Measurements from ENCODE around the gene PLN.

Gene PLN

DNA sequence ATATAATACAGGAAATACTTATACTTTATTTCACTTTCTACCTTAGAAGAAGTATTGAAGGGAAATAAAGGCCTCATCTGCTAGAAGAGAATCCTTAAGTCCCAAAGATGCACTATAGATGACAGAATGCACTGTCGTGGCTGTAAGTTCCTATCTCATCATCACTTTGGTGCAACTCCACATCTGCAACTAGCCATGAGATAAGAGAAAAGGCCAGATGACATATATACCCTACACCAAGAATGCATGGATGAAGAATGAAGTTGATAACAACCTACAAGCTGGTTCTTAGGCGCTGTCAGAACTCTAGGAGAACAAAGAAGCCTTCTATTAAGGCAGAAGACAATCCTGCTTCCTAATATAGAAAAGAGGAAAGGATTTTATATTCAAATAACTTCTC, 11.6 kb upstream of the PLN start:
- H3K9ac ChIP-seq (ENCODE audit: low read depth, low read length), result no peak overlapping the region
- H3K4me3 ChIP-seq (ENCODE audit: low read depth, low read length), result no peak overlapping the region
- no peaks in the 10 kb centered on the region for H3K9me3 ChIP-seq (ENCODE audit: control insufficient read depth, insufficient read depth, low read length)
- H3K27me3 ChIP-seq (ENCODE audit: control insufficient read depth, insufficient read depth, low read length), result no peaks in the 10 kb centered on the region
- H3K27ac ChIP-seq (ENCODE audit: low read depth, low read length), result no peak overlapping the region
- H3K36me3 ChIP-seq (ENCODE audit: control insufficient read depth, insufficient read depth, low read length), result no peaks in the 10 kb centered on the region
- H3K4me1 ChIP-seq (ENCODE audit: control insufficient read depth, insufficient read depth, low read length), result no peaks in the 10 kb centered on the region

DNA sequence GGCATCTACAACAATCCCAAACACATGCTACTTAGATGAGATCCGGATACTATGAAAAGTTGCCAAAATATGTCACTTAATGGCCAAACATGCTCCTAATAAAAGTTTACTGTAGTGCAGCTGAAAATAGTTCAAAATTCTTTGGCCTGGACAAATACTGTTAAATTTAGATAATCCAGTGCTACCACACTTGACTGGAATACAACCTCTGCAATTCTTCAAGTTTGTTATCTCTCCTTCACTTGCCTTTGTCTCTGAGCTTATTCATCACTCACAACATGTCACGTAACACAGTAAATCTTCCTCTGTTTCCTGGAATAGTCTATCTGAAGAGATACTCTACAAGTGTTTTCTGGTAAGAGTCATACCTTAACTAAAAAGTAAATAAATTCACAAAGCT, 10.5 kb upstream of the PLN start:
- H3K27ac ChIP-seq (ENCODE audit: low read depth, low read length), result no peak overlapping the region
- H3K4me1 ChIP-seq (ENCODE audit: control insufficient read depth, insufficient read depth, low read length), result no peaks in the 10 kb centered on the region
- H3K4me3 ChIP-seq (ENCODE audit: low read depth, low read length), result no peak overlapping the region
- H3K9ac ChIP-seq (ENCODE audit: low read depth, low read length), result no peak overlapping the region
- H3K36me3 ChIP-seq (ENCODE audit: control insufficient read depth, insufficient read depth, low read length), result no peaks in the 10 kb centered on the region
- H3K9me3 ChIP-seq (ENCODE audit: control insufficient read depth, insufficient read depth, low read length), result no peaks in the 10 kb centered on the region
- no peaks in the 10 kb centered on the region for H3K27me3 ChIP-seq (ENCODE audit: control insufficient read depth, insufficient read depth, low read length)

DNA sequence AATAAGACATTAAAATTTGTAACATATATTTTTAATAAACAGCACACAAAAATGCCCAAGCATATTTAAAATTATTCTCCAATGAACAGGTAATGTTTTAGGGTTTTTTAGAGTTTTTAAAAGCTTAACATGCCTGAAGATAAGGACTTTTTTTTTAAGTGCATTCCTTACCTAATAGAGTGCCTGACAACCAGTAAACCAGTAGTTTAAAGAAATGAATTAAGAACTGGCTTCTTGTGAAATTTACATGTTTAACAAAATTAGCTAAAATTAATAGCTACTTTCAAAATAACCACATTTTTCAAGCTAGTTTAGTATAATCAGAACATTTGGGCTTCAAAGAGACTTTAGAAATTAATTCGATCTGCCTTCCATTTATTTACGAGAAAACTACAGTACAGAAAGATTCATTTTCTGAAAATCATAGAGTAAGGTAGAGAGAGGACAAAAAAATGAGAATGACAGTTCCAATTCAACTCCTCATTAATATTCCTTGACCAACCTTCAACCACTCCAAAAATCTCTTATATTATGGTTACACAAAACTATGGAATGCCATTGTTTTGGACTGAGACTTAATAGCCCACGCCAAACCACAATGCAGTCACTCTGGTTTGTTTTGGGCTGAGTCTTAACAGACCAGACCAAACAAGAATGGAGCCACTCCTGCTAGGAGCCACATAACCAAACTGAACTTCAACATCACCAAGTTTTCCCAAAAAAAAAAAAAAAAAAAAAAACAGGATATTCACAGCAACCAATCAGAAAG, 5.7 kb upstream of the PLN start:
- H3K27ac ChIP-seq (ENCODE audit: low read depth, low read length), result no peak overlapping the region
- H3K4me1 ChIP-seq (ENCODE audit: control insufficient read depth, insufficient read depth, low read length), result peaks cover 4% of the 10 kb centered on the region; the same call in 1 of the 2 replicates
- H3K27me3 ChIP-seq (ENCODE audit: control insufficient read depth, insufficient read depth, low read length), result no peaks in the 10 kb centered on the region
- no peak overlapping the region for H3K4me3 ChIP-seq (ENCODE audit: low read depth, low read length)
- H3K9me3 ChIP-seq (ENCODE audit: control insufficient read depth, insufficient read depth, low read length), result no peaks in the 10 kb centered on the region
- no peaks in the 10 kb centered on the region for H3K36me3 ChIP-seq (ENCODE audit: control insufficient read depth, insufficient read depth, low read length)
- H3K9ac ChIP-seq (ENCODE audit: low read depth, low read length), result no peak overlapping the region

DNA sequence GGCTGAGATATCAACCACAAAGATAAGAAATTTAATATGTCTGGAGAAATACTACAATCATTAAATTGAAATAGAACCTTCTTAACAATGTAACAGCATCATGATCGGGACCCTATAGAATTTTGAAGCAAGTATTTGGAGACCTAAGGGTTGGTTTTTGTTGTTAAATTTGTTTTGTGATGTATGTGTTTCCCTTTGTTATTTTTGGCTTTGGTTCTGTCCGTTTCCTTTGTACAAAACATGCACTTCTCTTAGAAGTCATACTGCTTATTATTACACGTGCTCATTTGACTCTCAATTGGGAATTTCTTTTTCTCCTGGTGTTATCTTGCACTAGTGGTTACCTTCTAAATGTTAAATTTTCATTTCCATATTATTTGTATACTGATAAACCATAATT, 4.0 kb upstream of the PLN start:
- Histone ChIP-seq H3K4me3 (ENCODE audit: low read depth, low read length) (no peak overlapping the region), H3K27me3 (ENCODE audit: control insufficient read depth, insufficient read depth, low read length) (no peaks in the 10 kb centered on the region), H3K4me1 (ENCODE audit: control insufficient read depth, insufficient read depth, low read length) (peaks cover 10% of the 10 kb centered on the region; the same call in 1 of the 2 replicates), H3K36me3 (ENCODE audit: control insufficient read depth, insufficient read depth, low read length) (no peaks in the 10 kb centered on the region), H3K27ac (ENCODE audit: low read depth, low read length) (no peak overlapping the region), H3K9me3 (ENCODE audit: control insufficient read depth, insufficient read depth, low read length) (no peaks in the 10 kb centered on the region), H3K9ac (ENCODE audit: low read depth, low read length) (no peak overlapping the region)

DNA sequence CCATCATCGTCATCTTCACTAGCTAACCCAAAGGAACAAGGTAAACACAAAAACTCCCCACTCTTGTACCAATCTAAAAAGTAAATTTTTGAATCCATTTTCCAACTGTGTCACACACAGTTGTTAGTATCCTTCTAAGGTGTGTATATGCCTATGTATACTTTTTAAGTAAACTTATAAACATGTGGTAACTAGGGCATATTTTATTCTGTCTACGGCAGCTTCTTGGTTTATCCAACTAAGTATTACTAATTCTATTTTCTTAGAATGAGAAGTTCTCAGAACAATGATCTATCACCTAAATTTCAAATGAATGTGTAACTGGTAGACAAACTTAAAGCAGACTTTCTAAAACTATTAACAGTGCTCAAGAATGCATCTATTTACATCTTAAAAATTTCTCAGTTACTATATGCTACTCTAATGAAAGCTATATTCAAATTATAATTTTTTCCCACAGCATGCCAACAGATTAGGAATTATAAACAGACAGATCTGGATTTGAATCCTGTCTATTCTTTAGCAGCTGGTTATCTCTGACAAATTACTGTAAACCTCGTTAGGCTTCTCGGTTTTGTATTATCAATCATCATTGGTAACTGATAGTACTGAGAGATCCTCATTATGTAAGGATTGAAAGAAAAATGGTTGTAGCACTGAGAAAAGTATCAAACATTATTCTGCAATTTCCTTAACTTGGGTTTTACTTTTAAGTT, 1.8 kb upstream of the PLN start:
- no peak overlapping the region for H3K9ac ChIP-seq (ENCODE audit: low read depth, low read length)
- H3K36me3 ChIP-seq (ENCODE audit: control insufficient read depth, insufficient read depth, low read length), result no peaks in the 10 kb centered on the region
- no peak overlapping the region for H3K27ac ChIP-seq (ENCODE audit: low read depth, low read length)
- peaks cover 12% of the 10 kb centered on the region; the same call in 1 of the 2 replicates for H3K4me1 ChIP-seq (ENCODE audit: control insufficient read depth, insufficient read depth, low read length)
- no peaks in the 10 kb centered on the region for H3K27me3 ChIP-seq (ENCODE audit: control insufficient read depth, insufficient read depth, low read length)
- H3K4me3 ChIP-seq (ENCODE audit: low read depth, low read length), result no peak overlapping the region
- H3K9me3 ChIP-seq (ENCODE audit: control insufficient read depth, insufficient read depth, low read length), result no peaks in the 10 kb centered on the region

DNA sequence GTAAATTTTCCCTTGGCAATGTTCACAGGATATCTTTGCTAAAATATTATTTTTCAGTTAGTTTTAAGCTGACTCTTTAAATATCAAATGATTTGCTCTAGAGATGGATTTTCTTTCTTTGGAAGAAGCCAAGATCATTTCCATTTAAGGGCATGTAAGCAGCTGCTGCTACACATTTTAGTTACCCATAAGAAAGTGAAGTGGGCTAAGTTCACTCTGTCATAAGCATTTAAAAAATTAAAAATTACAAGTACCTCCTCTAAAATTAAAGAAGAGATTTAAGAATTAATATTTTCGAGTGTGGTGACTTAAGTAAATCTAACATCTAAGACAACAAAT, 1.2 kb upstream of the PLN start:
- Histone ChIP-seq H3K4me3 (ENCODE audit: low read depth, low read length) (no peak overlapping the region), H3K9me3 (ENCODE audit: control insufficient read depth, insufficient read depth, low read length) (no peaks in the 10 kb centered on the region), H3K27ac (ENCODE audit: low read depth, low read length) (no peak overlapping the region), H3K4me1 (ENCODE audit: control insufficient read depth, insufficient read depth, low read length) (peaks cover 14% of the 10 kb centered on the region; the same call in 1 of the 2 replicates), H3K36me3 (ENCODE audit: control insufficient read depth, insufficient read depth, low read length) (no peaks in the 10 kb centered on the region), H3K9ac (ENCODE audit: low read depth, low read length) (no peak overlapping the region), H3K27me3 (ENCODE audit: control insufficient read depth, insufficient read depth, low read length) (no peaks in the 10 kb centered on the region)

DNA sequence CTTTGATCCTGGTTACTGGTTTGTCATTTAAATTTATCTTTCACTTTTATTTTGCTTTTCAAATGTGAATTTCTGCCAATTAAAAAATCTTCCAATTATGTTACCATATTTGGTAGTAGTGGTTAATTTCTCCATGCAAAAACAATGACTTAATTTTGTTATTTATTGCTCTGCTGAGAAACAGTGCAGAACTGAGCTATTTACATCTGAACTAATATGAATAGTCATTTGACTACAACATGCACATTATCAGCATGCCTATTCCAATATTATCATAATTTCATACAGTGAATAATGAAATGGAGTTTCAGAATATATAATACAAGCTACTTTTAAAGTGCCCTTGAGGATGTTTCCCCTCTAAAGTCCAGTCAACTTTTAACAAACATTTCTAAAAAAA, 517 bp downstream of the PLN start:
- Histone ChIP-seq H3K4me1 (ENCODE audit: control insufficient read depth, insufficient read depth, low read length) (peaks cover 14% of the 10 kb centered on the region; the same call in 1 of the 2 replicates), H3K9me3 (ENCODE audit: control insufficient read depth, insufficient read depth, low read length) (no peaks in the 10 kb centered on the region), H3K36me3 (ENCODE audit: control insufficient read depth, insufficient read depth, low read length) (no peaks in the 10 kb centered on the region), H3K27me3 (ENCODE audit: control insufficient read depth, insufficient read depth, low read length) (no peaks in the 10 kb centered on the region), H3K4me3 (ENCODE audit: low read depth, low read length) (no peak overlapping the region), H3K9ac (ENCODE audit: low read depth, low read length) (no peak overlapping the region), H3K27ac (ENCODE audit: low read depth, low read length) (no peak overlapping the region)

DNA sequence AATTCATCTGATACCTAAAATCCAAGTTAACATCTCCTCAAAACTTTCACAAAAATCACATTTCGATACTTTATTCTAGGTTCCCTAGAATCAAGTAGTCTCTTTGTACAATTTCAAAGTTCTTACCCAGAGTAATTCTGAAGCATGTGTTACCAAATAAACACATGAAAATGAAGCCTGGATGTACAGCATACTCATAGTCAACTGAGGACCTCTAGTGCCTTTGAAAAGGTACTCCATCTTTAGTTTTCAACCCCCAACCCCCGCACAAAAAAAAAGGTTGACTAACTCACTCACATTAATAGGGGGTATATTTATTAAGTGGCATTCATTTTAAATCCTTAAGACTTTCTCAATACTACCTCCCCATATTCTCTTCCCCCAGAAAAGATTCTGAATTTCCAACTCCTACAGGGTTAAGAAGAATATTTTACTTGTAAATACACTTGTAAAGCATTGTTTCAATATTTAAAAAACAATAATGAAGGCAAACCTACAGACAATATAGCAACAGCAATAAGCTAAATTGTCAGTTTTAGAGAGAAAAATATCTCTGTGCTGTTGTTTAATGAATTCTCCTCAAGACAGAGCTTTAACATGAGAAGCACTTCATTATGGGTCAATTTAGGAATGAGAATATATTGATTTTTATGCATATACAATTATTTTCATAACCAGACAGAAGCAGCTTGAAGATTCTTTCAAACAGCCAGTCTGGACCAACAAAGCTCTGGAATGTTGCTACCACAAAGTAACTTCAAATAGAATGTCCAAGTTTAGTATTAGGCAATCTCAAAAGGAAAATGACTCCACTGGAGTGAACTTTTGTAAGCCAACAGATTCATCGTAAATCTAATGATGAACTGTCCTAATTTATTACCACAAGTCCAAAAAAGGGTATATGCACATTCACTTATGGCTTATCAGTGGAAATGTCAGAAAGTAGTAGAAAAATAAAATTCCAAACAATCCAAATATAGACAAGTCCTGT, 3.3 kb downstream of the PLN start:
- Histone ChIP-seq H3K9me3 (ENCODE audit: control insufficient read depth, insufficient read depth, low read length) (no peaks in the 10 kb centered on the region), H3K36me3 (ENCODE audit: control insufficient read depth, insufficient read depth, low read length) (no peaks in the 10 kb centered on the region), H3K27ac (ENCODE audit: low read depth, low read length) (no peak overlapping the region), H3K4me3 (ENCODE audit: low read depth, low read length) (no peak overlapping the region), H3K27me3 (ENCODE audit: control insufficient read depth, insufficient read depth, low read length) (no peaks in the 10 kb centered on the region), H3K4me1 (ENCODE audit: control insufficient read depth, insufficient read depth, low read length) (peaks cover 14% of the 10 kb centered on the region; the same call in 1 of the 2 replicates), H3K9ac (ENCODE audit: low read depth, low read length) (no peak overlapping the region)

DNA sequence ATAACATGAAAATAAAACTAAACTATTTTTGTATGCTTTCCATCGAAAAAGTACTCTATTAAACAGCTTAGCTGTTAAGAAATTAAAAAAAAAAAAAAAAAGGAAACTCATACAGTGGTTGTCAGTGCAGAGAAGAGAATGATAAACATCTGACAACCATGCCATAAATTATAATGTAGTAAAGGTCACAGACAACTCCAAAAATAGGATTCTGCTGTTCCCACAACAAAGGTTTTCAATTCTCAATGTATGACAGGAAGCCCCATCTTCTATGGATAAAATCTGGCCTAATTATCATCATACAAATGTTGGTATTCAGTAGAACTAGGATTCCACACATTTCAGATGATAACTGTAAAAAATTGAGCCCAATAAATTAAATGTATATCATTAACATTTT, 5.0 kb downstream of the PLN start:
- Histone ChIP-seq H3K4me1 (ENCODE audit: control insufficient read depth, insufficient read depth, low read length) (peaks cover 5% of the 10 kb centered on the region; the same call in 1 of the 2 replicates), H3K27me3 (ENCODE audit: control insufficient read depth, insufficient read depth, low read length) (no peaks in the 10 kb centered on the region), H3K9ac (ENCODE audit: low read depth, low read length) (no peak overlapping the region), H3K9me3 (ENCODE audit: control insufficient read depth, insufficient read depth, low read length) (no peaks in the 10 kb centered on the region), H3K4me3 (ENCODE audit: low read depth, low read length) (no peak overlapping the region), H3K27ac (ENCODE audit: low read depth, low read length) (no peak overlapping the region), H3K36me3 (ENCODE audit: control insufficient read depth, insufficient read depth, low read length) (no peaks in the 10 kb centered on the region)

DNA sequence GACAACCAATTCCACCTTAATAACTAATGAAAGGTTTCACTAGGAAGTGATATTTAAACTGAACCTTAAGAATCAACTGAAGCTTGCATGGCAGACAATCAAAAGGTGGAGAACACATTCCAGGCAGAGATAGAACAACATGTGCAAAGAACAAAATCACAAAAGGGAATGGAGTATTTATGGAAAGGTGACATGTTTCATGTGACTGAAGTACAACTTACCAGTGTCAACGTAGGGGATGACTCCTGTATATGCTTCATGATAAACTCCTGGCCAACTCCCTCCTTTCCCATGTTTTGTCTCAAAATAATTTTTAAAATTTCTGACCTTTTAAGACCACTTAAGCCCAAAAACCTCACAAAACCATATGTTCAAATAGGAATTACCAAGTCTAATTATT, 6.6 kb downstream of the PLN start:
- Histone ChIP-seq H3K27ac (ENCODE audit: low read depth, low read length) (no peak overlapping the region), H3K36me3 (ENCODE audit: control insufficient read depth, insufficient read depth, low read length) (no peaks in the 10 kb centered on the region)

More for the DNA sequence above, 6.6 kb downstream of the PLN start:
- Histone ChIP-seq H3K4me3 (ENCODE audit: low read depth, low read length) (no peak overlapping the region), H3K9ac (ENCODE audit: low read depth, low read length) (no peak overlapping the region), H3K4me1 (ENCODE audit: control insufficient read depth, insufficient read depth, low read length) (peaks cover 4% of the 10 kb centered on the region; the same call in 1 of the 2 replicates), H3K27me3 (ENCODE audit: control insufficient read depth, insufficient read depth, low read length) (no peaks in the 10 kb centered on the region), H3K9me3 (ENCODE audit: control insufficient read depth, insufficient read depth, low read length) (no peaks in the 10 kb centered on the region)
